ENCODE results near the gene SLC7A1. TPM values are rescaled to one million over a fixed set of nuclear protein-coding genes. Genes with fewer than 3 reads are reported as not detected.

SLC7A1 gene
- total RNA-seq, 2 experiments from 2014 or later: 39.5 to 141 TPM

DNA sequence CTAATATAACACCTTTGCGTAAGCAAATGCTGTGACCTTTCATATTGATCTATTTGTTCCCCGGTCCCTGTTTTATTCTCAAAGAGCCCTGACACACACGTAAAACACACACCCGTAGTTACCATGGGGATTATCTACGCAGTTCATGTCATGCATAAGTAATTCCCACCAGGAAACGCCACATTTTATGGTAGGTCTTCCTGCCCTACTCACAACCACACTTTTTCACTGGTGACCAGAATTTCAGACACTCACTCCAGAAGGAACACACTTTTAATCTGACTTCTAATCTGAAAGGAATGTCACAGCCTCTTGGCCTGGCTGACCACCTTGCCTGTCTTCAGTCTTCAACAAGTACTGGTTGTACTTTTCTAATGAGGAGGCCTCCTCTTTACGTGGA is 46.8 kb downstream of the SLC7A1 start:
- H3K79me2 ChIP-seq (ENCODE audit: insufficient read depth, low read depth, low read length): peaks cover 48% of the 10 kb centered on the region
- intact Hi-C loops (cut with micrococcal nuclease; ENCODE audit: unreplicated experiment): no loop called here
- H3K36me3 ChIP-seq (ENCODE audit: insufficient read depth, low read length): peaks cover 98% of the 10 kb centered on the region
- no peak for DNase-seq (ENCODE audit: low spot score)
- H2AFZ ChIP-seq (ENCODE audit: low read length): no peak overlapping the region
- H3K4me2 ChIP-seq (ENCODE audit: low read length): no peak overlapping the region
- no peak for TF ChIP-seq EZH2phosphoT487 (IDR thresholded peaks at IDR 0.05; ENCODE audit: borderline replicate concordance, low read depth, low read length)
- TF ChIP-seq, protein P1, sequence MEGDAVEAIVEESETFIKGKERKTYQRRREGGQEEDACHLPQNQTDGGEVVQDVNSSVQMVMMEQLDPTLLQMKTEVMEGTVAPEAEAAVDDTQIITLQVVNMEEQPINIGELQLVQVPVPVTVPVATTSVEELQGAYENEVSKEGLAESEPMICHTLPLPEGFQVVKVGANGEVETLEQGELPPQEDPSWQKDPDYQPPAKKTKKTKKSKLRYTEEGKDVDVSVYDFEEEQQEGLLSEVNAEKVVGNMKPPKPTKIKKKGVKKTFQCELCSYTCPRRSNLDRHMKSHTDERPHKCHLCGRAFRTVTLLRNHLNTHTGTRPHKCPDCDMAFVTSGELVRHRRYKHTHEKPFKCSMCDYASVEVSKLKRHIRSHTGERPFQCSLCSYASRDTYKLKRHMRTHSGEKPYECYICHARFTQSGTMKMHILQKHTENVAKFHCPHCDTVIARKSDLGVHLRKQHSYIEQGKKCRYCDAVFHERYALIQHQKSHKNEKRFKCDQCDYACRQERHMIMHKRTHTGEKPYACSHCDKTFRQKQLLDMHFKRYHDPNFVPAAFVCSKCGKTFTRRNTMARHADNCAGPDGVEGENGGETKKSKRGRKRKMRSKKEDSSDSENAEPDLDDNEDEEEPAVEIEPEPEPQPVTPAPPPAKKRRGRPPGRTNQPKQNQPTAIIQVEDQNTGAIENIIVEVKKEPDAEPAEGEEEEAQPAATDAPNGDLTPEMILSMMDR (conservative IDR thresholded peaks at IDR 0.05; ENCODE audit: low read length): no peak
- H3K9me2 ChIP-seq (ENCODE audit: insufficient read depth, low read length): no peaks in the 10 kb centered on the region
- H3K4me1 ChIP-seq (ENCODE audit: insufficient read depth, low read length, poor library complexity, severe bottlenecking): no peaks in the 10 kb centered on the region
- BruUV-seq (replicated peaks): no TSS peak
- POLR2A ChIA-PET: no interaction called here
- no peak overlapping the region for H3K27ac ChIP-seq (ENCODE audit: low read depth, low read length, poor library complexity, severe bottlenecking)
- peaks cover 13% of the 10 kb centered on the region; the same call in 1 of the 2 replicates for H4K20me1 ChIP-seq (ENCODE audit: insufficient read depth, low read length)
- no peaks in the 10 kb centered on the region for H3K9me3 ChIP-seq (ENCODE audit: low read length)
- no peak overlapping the region for H3K4me3 ChIP-seq (ENCODE audit: low read depth, low read length, poor library complexity, severe bottlenecking)
- CTCF ChIA-PET (ENCODE audit: unreplicated experiment): no interaction called here

DNA sequence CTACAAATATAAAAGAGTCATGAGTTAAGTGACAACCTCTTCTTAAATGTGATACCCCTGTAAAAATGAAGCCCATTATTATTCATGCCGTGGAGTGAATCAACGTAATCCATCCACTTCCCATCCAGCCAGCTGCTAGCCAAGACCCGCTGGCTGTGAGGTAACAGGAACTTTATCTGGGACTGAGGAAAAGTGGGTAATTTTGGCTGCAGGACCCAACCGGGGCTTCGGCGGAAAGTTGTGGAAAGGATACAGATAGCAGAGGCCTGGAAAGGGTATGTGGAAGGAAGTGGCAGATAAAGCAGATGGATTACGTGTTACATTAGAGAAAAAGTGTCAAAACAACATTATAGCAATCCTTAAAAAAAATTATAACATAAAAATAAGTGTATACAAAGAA is 48.3 kb downstream of the SLC7A1 start:
- H3K9me2 ChIP-seq (ENCODE audit: insufficient read depth, low read length): no peaks in the 10 kb centered on the region
- TF ChIP-seq, protein P1 (conservative IDR thresholded peaks at IDR 0.05; ENCODE audit: low read length): no peak
- TF ChIP-seq EZH2phosphoT487 (IDR thresholded peaks at IDR 0.05; ENCODE audit: borderline replicate concordance, low read depth, low read length): no peak
- H2AFZ ChIP-seq (ENCODE audit: low read length): no peak overlapping the region
- BruUV-seq (replicated peaks): no TSS peak
- H3K27ac ChIP-seq (ENCODE audit: low read depth, low read length, poor library complexity, severe bottlenecking): no peak overlapping the region
- H3K4me3 ChIP-seq (ENCODE audit: low read depth, low read length, poor library complexity, severe bottlenecking): no peak overlapping the region
- POLR2A ChIA-PET: no interaction called here
- H3K4me1 ChIP-seq (ENCODE audit: insufficient read depth, low read length, poor library complexity, severe bottlenecking): no peaks in the 10 kb centered on the region
- CTCF ChIA-PET (ENCODE audit: unreplicated experiment): interaction anchor here (0.5 kb wide), 1 partner anchor 1018 kb away, joined by 3 read pairs; no protein-coding TSS in a partner anchor
- H4K20me1 ChIP-seq (ENCODE audit: insufficient read depth, low read length): peaks cover 21% of the 10 kb centered on the region; the same call in 1 of the 2 replicates
- H3K9me3 ChIP-seq (ENCODE audit: low read length): no peaks in the 10 kb centered on the region
- DNase-seq (ENCODE audit: low spot score): no peak
- peaks cover 58% of the 10 kb centered on the region for H3K79me2 ChIP-seq (ENCODE audit: insufficient read depth, low read depth, low read length)
- intact Hi-C loops (cut with micrococcal nuclease; ENCODE audit: unreplicated experiment): no loop called here
- H3K4me2 ChIP-seq (ENCODE audit: low read length): no peak overlapping the region
- peaks cover 96% of the 10 kb centered on the region for H3K36me3 ChIP-seq (ENCODE audit: insufficient read depth, low read length)

DNA sequence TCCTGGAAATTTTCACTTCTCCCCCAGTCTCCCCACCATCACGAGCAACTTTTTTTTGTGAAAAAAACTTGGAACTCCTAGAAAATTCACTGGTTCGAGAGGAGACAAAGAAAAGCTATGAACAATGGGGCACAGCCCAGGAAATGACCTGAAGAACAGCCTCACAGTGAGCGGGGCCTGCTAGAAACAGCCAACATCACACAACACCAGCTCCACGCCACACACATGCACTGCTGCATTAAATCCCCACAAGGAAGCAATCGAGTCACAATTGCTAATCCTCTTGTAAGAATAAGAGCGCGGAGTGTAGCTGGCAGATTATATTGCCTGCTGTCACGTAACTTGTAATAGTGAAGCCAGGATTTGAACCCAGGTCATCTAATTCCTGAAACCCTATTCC is 48.8 kb downstream of the SLC7A1 start:
- intact Hi-C loops (cut with micrococcal nuclease; ENCODE audit: unreplicated experiment): no loop called here
- H4K20me1 ChIP-seq (ENCODE audit: insufficient read depth, low read length): peaks cover 21% of the 10 kb centered on the region; the same call in 1 of the 2 replicates
- H3K4me3 ChIP-seq (ENCODE audit: low read depth, low read length, poor library complexity, severe bottlenecking): no peak overlapping the region
- ChIA-PET POLR2A (no interaction called here), CTCF (ENCODE audit: unreplicated experiment) (interaction anchor here (0.5 kb wide), 1 partner anchor 1018 kb away, joined by 3 read pairs; no protein-coding TSS in a partner anchor)
- no peaks in the 10 kb centered on the region for H3K9me3 ChIP-seq (ENCODE audit: low read length)
- H3K27ac ChIP-seq (ENCODE audit: low read depth, low read length, poor library complexity, severe bottlenecking): no peak overlapping the region
- H3K9me2 ChIP-seq (ENCODE audit: insufficient read depth, low read length): no peaks in the 10 kb centered on the region
- H3K36me3 ChIP-seq (ENCODE audit: insufficient read depth, low read length): peaks cover 94% of the 10 kb centered on the region
- no peak for DNase-seq (ENCODE audit: low spot score)
- H3K4me1 ChIP-seq (ENCODE audit: insufficient read depth, low read length, poor library complexity, severe bottlenecking): peaks cover 2% of the 10 kb centered on the region
- TF ChIP-seq, protein P1 (conservative IDR thresholded peaks at IDR 0.05; ENCODE audit: low read length): no peak
- TF ChIP-seq EZH2phosphoT487 (IDR thresholded peaks at IDR 0.05; ENCODE audit: borderline replicate concordance, low read depth, low read length): no peak
- H3K79me2 ChIP-seq (ENCODE audit: insufficient read depth, low read depth, low read length): peaks cover 63% of the 10 kb centered on the region
- BruUV-seq (replicated peaks): no TSS peak
- no peak overlapping the region for H3K4me2 ChIP-seq (ENCODE audit: low read length)
- H2AFZ ChIP-seq (ENCODE audit: low read length): no peak overlapping the region
